ENCODE data around the gene GRM5. TPM values are rescaled to one million over a fixed set of nuclear protein-coding genes. Genes with fewer than 3 reads are reported as not detected.

The GRM5 gene
- total and polyA plus RNA-seq, 2 donors (not counting 1 experiment from before 2014, with no cell fraction given) = not detected

DNA sequence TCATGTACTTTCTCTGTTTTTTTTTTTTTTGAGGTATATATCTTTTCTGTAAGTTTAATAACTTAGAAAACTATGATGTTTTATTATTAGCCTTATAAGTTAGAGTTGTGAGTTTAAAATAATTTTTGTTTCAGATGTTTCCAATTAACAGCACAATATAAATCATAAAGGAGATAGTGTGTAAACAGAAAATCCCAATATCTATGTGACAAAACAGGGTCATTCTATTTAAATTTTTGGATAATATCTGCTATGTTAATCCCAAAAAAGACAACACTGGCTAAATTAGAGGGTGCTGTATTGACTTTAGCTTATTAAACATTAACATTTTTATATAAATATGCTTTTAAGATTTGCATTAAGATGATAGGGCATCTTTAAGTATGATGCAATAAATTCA lies 410.1 kb downstream of the GRM5 start:
- Histone ChIP-seq H3K36me3 (replicated peaks in 1 of 2; ENCODE audit: control extremely low read depth in 1 of 2, control insufficient read depth in 1 of 2, extremely low read depth in 1 of 2, insufficient read depth in 2 of 2, low read length in 1 of 2) (no peaks in the 10 kb centered on the region), H3K4me2 (replicated peaks; ENCODE audit: low read depth, low read length, poor library complexity, severe bottlenecking) (no peak overlapping the region), H4K20me1 (ENCODE audit: control insufficient read depth, insufficient read depth, low read length, poor library complexity, severe bottlenecking) (no peaks in the 10 kb centered on the region), H3K27me3 (replicated peaks in 1 of 4; ENCODE audit: control extremely low read depth in 1 of 4, control insufficient read depth in 3 of 4, insufficient read depth in 4 of 4, low read length in 3 of 4) (no peaks in the 10 kb centered on the region), H3K9ac (ENCODE audit: low read length) (no peak overlapping the region), H3K4me1 (ENCODE audit: control insufficient read depth in 2 of 2, insufficient read depth in 2 of 2, low read length in 2 of 2) (no peaks in the 10 kb centered on the region), H2AFZ (ENCODE audit: insufficient read depth, low read depth, low read length, poor library complexity, severe bottlenecking) (no peak overlapping the region), H3K79me2 (ENCODE audit: control insufficient read depth, insufficient read depth, low read length) (no peaks in the 10 kb centered on the region), H3K4me3 (ENCODE audit: control extremely low read depth in 1 of 5, extremely low read depth in 1 of 5, insufficient read depth in 1 of 5, low read depth in 2 of 5, low read length in 4 of 5) (no peak overlapping the region), H3K9me3 (ENCODE audit: control extremely low read depth in 1 of 3, control insufficient read depth in 2 of 3, insufficient read depth in 1 of 3, low read length in 2 of 3) (no peaks in the 10 kb centered on the region), H3K27ac (ENCODE audit: low read length in 2 of 2) (no peak overlapping the region)
- no peaks in the 10 kb centered on the region for H3K4me1 Mint-ChIP-seq
- H3K4me3 Mint-ChIP-seq = no peak overlapping the region
- ATAC-seq (ENCODE audit: low read depth) = no peak
- CTCF ChIA-PET = no interaction called here
- TF ChIP-seq, protein P1, sequence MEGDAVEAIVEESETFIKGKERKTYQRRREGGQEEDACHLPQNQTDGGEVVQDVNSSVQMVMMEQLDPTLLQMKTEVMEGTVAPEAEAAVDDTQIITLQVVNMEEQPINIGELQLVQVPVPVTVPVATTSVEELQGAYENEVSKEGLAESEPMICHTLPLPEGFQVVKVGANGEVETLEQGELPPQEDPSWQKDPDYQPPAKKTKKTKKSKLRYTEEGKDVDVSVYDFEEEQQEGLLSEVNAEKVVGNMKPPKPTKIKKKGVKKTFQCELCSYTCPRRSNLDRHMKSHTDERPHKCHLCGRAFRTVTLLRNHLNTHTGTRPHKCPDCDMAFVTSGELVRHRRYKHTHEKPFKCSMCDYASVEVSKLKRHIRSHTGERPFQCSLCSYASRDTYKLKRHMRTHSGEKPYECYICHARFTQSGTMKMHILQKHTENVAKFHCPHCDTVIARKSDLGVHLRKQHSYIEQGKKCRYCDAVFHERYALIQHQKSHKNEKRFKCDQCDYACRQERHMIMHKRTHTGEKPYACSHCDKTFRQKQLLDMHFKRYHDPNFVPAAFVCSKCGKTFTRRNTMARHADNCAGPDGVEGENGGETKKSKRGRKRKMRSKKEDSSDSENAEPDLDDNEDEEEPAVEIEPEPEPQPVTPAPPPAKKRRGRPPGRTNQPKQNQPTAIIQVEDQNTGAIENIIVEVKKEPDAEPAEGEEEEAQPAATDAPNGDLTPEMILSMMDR (IDR thresholded peaks at IDR 0.05) = no peak
- no peak for TF ChIP-seq EZH2 (IDR thresholded peaks at IDR 0.05; ENCODE audit: borderline replicate concordance, insufficient read depth, low read depth, low read length, poor library complexity, severe bottlenecking)
- POLR2A ChIA-PET = no interaction called here
- H3K27me3 Mint-ChIP-seq = no peaks in the 10 kb centered on the region
- no peaks in the 10 kb centered on the region for H3K9me3 Mint-ChIP-seq (ENCODE audit: insufficient read depth)
- intact Hi-C loops (cut with micrococcal nuclease) = no loop called here
- no peak overlapping the region for H3K27ac Mint-ChIP-seq
- no peak for DNase-seq

GRCh38 chr11:88655196-88655595 lies 410.6 kb downstream of the GRM5 start:
- POLR2A ChIA-PET = no interaction called here
- Mint-ChIP-seq H3K9me3 (ENCODE audit: insufficient read depth) (no peaks in the 10 kb centered on the region), H3K4me3 (no peak overlapping the region), H3K27ac (no peak overlapping the region), H3K27me3 (no peaks in the 10 kb centered on the region), H3K4me1 (no peaks in the 10 kb centered on the region)
- no peaks in the 10 kb centered on the region for H3K27me3 ChIP-seq (replicated peaks in 1 of 4; ENCODE audit: control extremely low read depth in 1 of 4, control insufficient read depth in 3 of 4, insufficient read depth in 4 of 4, low read length in 3 of 4)
- TF ChIP-seq, protein P1 (IDR thresholded peaks at IDR 0.05) = no peak
- no peak for TF ChIP-seq EZH2 (IDR thresholded peaks at IDR 0.05; ENCODE audit: borderline replicate concordance, insufficient read depth, low read depth, low read length, poor library complexity, severe bottlenecking)
- no peaks in the 10 kb centered on the region for H4K20me1 ChIP-seq (ENCODE audit: control insufficient read depth, insufficient read depth, low read length, poor library complexity, severe bottlenecking)
- no peak overlapping the region for H3K27ac ChIP-seq (ENCODE audit: low read length in 2 of 2)
- H2AFZ ChIP-seq (ENCODE audit: insufficient read depth, low read depth, low read length, poor library complexity, severe bottlenecking) = no peak overlapping the region
- H3K9me3 ChIP-seq (ENCODE audit: control extremely low read depth in 1 of 3, control insufficient read depth in 2 of 3, insufficient read depth in 1 of 3, low read length in 2 of 3) = no peaks in the 10 kb centered on the region
- CTCF ChIA-PET = no interaction called here
- H3K9ac ChIP-seq (ENCODE audit: low read length) = no peak overlapping the region
- no peak for ATAC-seq (ENCODE audit: low read depth)
- intact Hi-C loops (cut with micrococcal nuclease) = no loop called here
- H3K4me1 ChIP-seq (ENCODE audit: control insufficient read depth in 2 of 2, insufficient read depth in 2 of 2, low read length in 2 of 2) = no peaks in the 10 kb centered on the region
- H3K4me3 ChIP-seq (ENCODE audit: control extremely low read depth in 1 of 5, extremely low read depth in 1 of 5, insufficient read depth in 1 of 5, low read depth in 2 of 5, low read length in 4 of 5) = no peak overlapping the region
- WGBS (ENCODE audit: insufficient coverage) = 60% methylated on average over 1 of the region's 3 CpGs
- H3K79me2 ChIP-seq (ENCODE audit: control insufficient read depth, insufficient read depth, low read length) = no peaks in the 10 kb centered on the region
- H3K36me3 ChIP-seq (replicated peaks in 1 of 2; ENCODE audit: control extremely low read depth in 1 of 2, control insufficient read depth in 1 of 2, extremely low read depth in 1 of 2, insufficient read depth in 2 of 2, low read length in 1 of 2) = no peaks in the 10 kb centered on the region
- no peak overlapping the region for H3K4me2 ChIP-seq (replicated peaks; ENCODE audit: low read depth, low read length, poor library complexity, severe bottlenecking)
- no peak for DNase-seq
